Sigmoid colon (tissue), 7 donors: ENCODE data around the gene PACS2. TPM values are rescaled to one million over a fixed set of nuclear protein-coding genes. Genes with fewer than 3 reads are reported as not detected.

ENCODE experiments used
- DNase-seq: peaks from one replicate; pipeline ENCODE4 v3.0.0-alpha.2; 2019
- H3K27ac ChIP-seq, 4 donors: fragments of 200-600 bp; sonication (generic); one replicate each; pipeline ENCODE4 v1.5.1; 2016 to 2019; ENCODE audit warnings: mild to moderate bottlenecking in 1 of 4
- H3K27me3 ChIP-seq, 3 donors: fragments of 200-600 bp; sonication (generic); one replicate each; pipeline ENCODE4 v1.5.1; 2019; ENCODE audit warnings: mild to moderate bottlenecking in 1 of 3
- H3K36me3 ChIP-seq, 4 donors: fragments of 200-600 bp; sonication (generic); one replicate each; pipeline ENCODE4 v1.5.1; 2016 to 2019
- H3K4me1 ChIP-seq, 4 donors: fragments of 200-600 bp; sonication (generic); one replicate each; pipeline ENCODE4 v1.5.1; 2017 to 2019
- H3K4me3 ChIP-seq, 4 donors: fragments of 200-600 bp; sonication (generic); one replicate each; pipeline ENCODE4 v1.5.1; 2017 to 2019; ENCODE audit warnings: mild to moderate bottlenecking in 2 of 4, moderate library complexity in 1 of 4
- H3K9me3 ChIP-seq, 4 donors: fragments of 200-600 bp in 3 of 4; sonication (generic) in 3 of 4; one replicate each; pipeline versions ENCODE4 v1.5.1 to v1.6.1; 2013 to 2019
- CTCF ChIP-seq, 4 experiments: fragments of 450-650 bp in 3 of 4; fragments of 200-600 bp in 1 of 4; IDR thresholded peaks; one replicate each; pipeline ENCODE4 v1.5.1; 2016 to 2019; ENCODE audit warnings: antibody characterized with exemption in 4 of 4, mild to moderate bottlenecking in 3 of 4, moderate library complexity in 2 of 4
- EP300 ChIP-seq, 4 donors: sonication (generic); formaldehyde crosslinking; IDR thresholded peaks; one replicate each; pipeline ENCODE4 v1.6.1; 2017; ENCODE audit warnings: antibody characterized with exemption in 4 of 4
- POLR2A ChIP-seq, 2 donors: fragments of 450-650 bp; IDR thresholded peaks; one replicate each; pipeline ENCODE4 v1.6.1; 2016; ENCODE audit warnings: antibody characterized with exemption in 2 of 2, mild to moderate bottlenecking in 2 of 2, moderate library complexity in 2 of 2
- POLR2AphosphoS5 ChIP-seq, 4 donors: sonication (generic); formaldehyde crosslinking; IDR thresholded peaks; one replicate each; pipeline ENCODE4 v1.6.1; 2017; ENCODE audit warnings: antibody characterized with exemption in 4 of 4
- WGBS, 2 donors: extraction: QIAGEN DNeasy Blood & Tissue Kit; methylation state at CpG; one replicate each; pipeline ENCODE4 v1.1.7; 2013; 5-methylcytosine and 5-hydroxymethylcytosine counted together
- intact Hi-C: fragments of 100-400 bp; cut with DNase I; formaldehyde crosslinking; loops from one replicate; pipeline ENCODE4 v1.15.1; 2023
- polyA plus RNA-seq, 3 donors: library from polyadenylated mRNA; stranded (reverse); fragments of 200-250 nt; gene quantifications; one replicate each; pipeline ENCODE4 v1.2.3, GENCODE V29; 2013
- total RNA-seq, 4 donors: library from RNA; depleted of rRNA; stranded (reverse); fragments of >200 nt; gene quantifications; one replicate each; pipeline ENCODE4 v1.1.0, GENCODE V29; 2016
- donor health status: healthy with polysubstance abuse.
- donor health status: Bipolar disorder and iron deficiency.
- donor health status: healthy.

PACS2 gene
- total and polyA plus RNA-seq, 7 donors, result 19.8 to 90.6 (median 46.7) TPM

GRCh38 chr14:105368426-105368825 is 53.9 kb downstream of the PACS2 start:
- no peak for DNase-seq
- Histone ChIP-seq H3K4me1 (peaks cover 0 to 13% (median 7%) of the 10 kb centered on the region in 4 donors), H3K27me3 (no peaks in the 10 kb centered on the region), H3K36me3 (peaks cover 0 to 35% (median 8%) of the 10 kb centered on the region in 4 donors), H3K27ac (no peak overlapping the region), H3K4me3 (no peak overlapping the region), H3K9me3 (no peaks in the 10 kb centered on the region)
- TF ChIP-seq CTCF (IDR thresholded peaks at IDR 0.05) (no peak), POLR2A (IDR thresholded peaks at IDR 0.05) (no peak), POLR2AphosphoS5 (IDR thresholded peaks at IDR 0.05) (no peak), EP300 (IDR thresholded peaks at IDR 0.05) (no peak)
- 95 to 96% methylated on average over 20 of the region's 20 CpGs for WGBS, 2 donors
- intact Hi-C loops, result no loop called here

- Histone ChIP-seq H3K36me3 (peaks cover 0 to 35% (median 8%) of the 10 kb centered on the region in 4 donors), H3K27ac (no peak overlapping the region), H3K4me1 (peaks cover 0 to 9% (median 4%) of the 10 kb centered on the region in 4 donors), H3K27me3 (no peaks in the 10 kb centered on the region), H3K9me3 (no peaks in the 10 kb centered on the region), H3K4me3 (no peak overlapping the region)
- no peak for TF ChIP-seq CTCF (IDR thresholded peaks at IDR 0.05)
- no peak for TF ChIP-seq POLR2A (IDR thresholded peaks at IDR 0.05)
- TF ChIP-seq EP300 (IDR thresholded peaks at IDR 0.05), result no peak
- TF ChIP-seq POLR2AphosphoS5 (IDR thresholded peaks at IDR 0.05), result no peak
- intact Hi-C loops, result no loop called here
- DNase-seq, result no peak
- 92 to 95% methylated on average over 29 of the region's 29 CpGs for WGBS, 2 donors
Measured at GRCh38 chr14:105368910-105369652, 54.5 kb downstream of the PACS2 start.

DNA sequence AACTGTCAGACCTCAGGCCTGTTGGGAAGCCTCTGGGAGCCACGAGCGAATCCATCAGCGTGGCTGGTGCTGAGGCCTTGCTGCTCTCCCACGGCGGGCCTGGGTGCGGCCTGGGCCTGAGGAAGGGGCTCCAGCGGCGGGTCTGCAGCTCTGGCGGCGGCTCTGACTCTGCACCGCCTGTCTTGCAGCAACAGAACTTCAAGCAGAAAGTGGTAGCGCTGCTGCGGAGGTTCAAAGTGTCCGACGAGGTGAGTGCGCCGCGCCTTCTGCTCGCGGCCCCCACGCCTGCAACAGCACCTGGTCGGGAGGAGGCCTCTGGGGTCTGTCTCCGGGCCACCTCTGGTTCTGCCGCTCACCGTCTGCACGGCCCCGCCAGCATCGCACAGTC is 55.1 kb downstream of the PACS2 start:
- peaks cover 0 to 5% (median 2%) of the 10 kb centered on the region in 4 donors for H3K4me1 ChIP-seq
- 96% methylated on average over 28 of the region's 28 CpGs for WGBS, 2 donors
- no peak overlapping the region for H3K4me3 ChIP-seq

GRCh38 chr14:105374389-105374788 is 59.8 kb downstream of the PACS2 start:
- Histone ChIP-seq H3K9me3 (no peaks in the 10 kb centered on the region), H3K4me3 (no peak overlapping the region), H3K27me3 (no peaks in the 10 kb centered on the region), H3K36me3 (peaks cover 0 to 9% (median 4%) of the 10 kb centered on the region in 4 donors), H3K4me1 (peaks cover 0 to 4% (median 0%) of the 10 kb centered on the region in 4 donors), H3K27ac (no peak overlapping the region)
- WGBS, 2 donors, result 87 to 91% methylated on average over 11 of the region's 11 CpGs
- TF ChIP-seq EP300 (IDR thresholded peaks at IDR 0.05) (no peak), POLR2AphosphoS5 (IDR thresholded peaks at IDR 0.05) (no peak), POLR2A (IDR thresholded peaks at IDR 0.05) (no peak), CTCF (IDR thresholded peaks at IDR 0.05) (no peak)
- DNase-seq, result no peak
- intact Hi-C loops, result loop anchor here (5.0 kb wide), 1 partner anchor 38 kb away; no protein-coding TSS in a partner anchor

More for the DNA sequence above, 55.1 kb downstream of the PACS2 start:
- TF ChIP-seq POLR2AphosphoS5 (IDR thresholded peaks at IDR 0.05) (no peak), POLR2A (IDR thresholded peaks at IDR 0.05) (no peak), EP300 (IDR thresholded peaks at IDR 0.05) (no peak), CTCF (IDR thresholded peaks at IDR 0.05) (no peak)
- no peak overlapping the region for H3K27ac ChIP-seq
- intact Hi-C loops, result loop anchor here (2.0 to 5.0 kb wide), 2 partner anchors 43 to 119 kb away; no protein-coding TSS in a partner anchor
- no peaks in the 10 kb centered on the region for H3K9me3 ChIP-seq
- no peaks in the 10 kb centered on the region for H3K27me3 ChIP-seq
- H3K36me3 ChIP-seq, result peaks cover 0 to 35% (median 8%) of the 10 kb centered on the region in 4 donors
- no peak for DNase-seq
